ENCODE measurements around the gene ZFAND3. TPM values are rescaled to one million over a fixed set of nuclear protein-coding genes. Genes with fewer than 3 reads are reported as not detected.

ZFAND3 gene
- polyA plus RNA-seq, 1 experiment, result 15.5 TPM

- Histone ChIP-seq H3K4me3 (ENCODE audit: low read depth, low read length) (no peak overlapping the region), H3K27me3 (ENCODE audit: control insufficient read depth, insufficient read depth, low read length) (no peaks in the 10 kb centered on the region), H3K27ac (ENCODE audit: low read depth, low read length) (peak overlapping the region; percentile 83), H3K9me3 (ENCODE audit: control insufficient read depth, insufficient read depth, low read length) (peaks cover 4% of the 10 kb centered on the region; the same call in 1 of the 2 replicates)
- no peak for DNase-seq (ENCODE audit: low read depth, low spot score)
- POLR2A ChIA-PET, result interaction anchor here (1.5 kb wide), 1 partner anchor 334 kb away, joined by 3 read pairs; no protein-coding TSS in a partner anchor
- no peak for TF ChIP-seq CTCF (IDR thresholded peaks at IDR 0.05; ENCODE audit: low read depth, low read length)
- CTCF ChIA-PET, result interaction anchor here (0.8 kb wide), 1 partner anchor 339 kb away, joined by 3 read pairs; no protein-coding TSS in a partner anchor
Observed at GRCh38 chr6:38154731-38155130, 335.2 kb downstream of the ZFAND3 start.

GRCh38 chr6:38155144-38155543 is 335.6 kb downstream of the ZFAND3 start:
- TF ChIP-seq CTCF (IDR thresholded peaks at IDR 0.05; ENCODE audit: low read depth, low read length), result no peak
- Histone ChIP-seq H3K27ac (ENCODE audit: low read depth, low read length) (peak overlapping the region; percentile 83), H3K4me3 (ENCODE audit: low read depth, low read length) (no peak overlapping the region), H3K27me3 (ENCODE audit: control insufficient read depth, insufficient read depth, low read length) (no peaks in the 10 kb centered on the region), H3K9me3 (ENCODE audit: control insufficient read depth, insufficient read depth, low read length) (peaks cover 4% of the 10 kb centered on the region; the same call in 1 of the 2 replicates)
- POLR2A ChIA-PET, result interaction anchor here (1.1 to 1.5 kb wide), 2 partner anchors 23 to 335 kb away, joined by 3 read pairs; no protein-coding TSS in a partner anchor
- DNase-seq (ENCODE audit: low read depth, low spot score), result no peak
- CTCF ChIA-PET, result no interaction called here

GRCh38 chr6:38155621-38156204 is 336.2 kb downstream of the ZFAND3 start:
- H3K27ac ChIP-seq (ENCODE audit: low read depth, low read length), result peak overlapping the region; percentile 83
- TF ChIP-seq CTCF (IDR thresholded peaks at IDR 0.05; ENCODE audit: low read depth, low read length), result no peak
- peak; percentile 13 for DNase-seq (ENCODE audit: low read depth, low spot score)
- no peaks in the 10 kb centered on the region for H3K27me3 ChIP-seq (ENCODE audit: control insufficient read depth, insufficient read depth, low read length)
- peaks cover 7% of the 10 kb centered on the region; the same call in 1 of the 2 replicates for H3K9me3 ChIP-seq (ENCODE audit: control insufficient read depth, insufficient read depth, low read length)
- no peak overlapping the region for H3K4me3 ChIP-seq (ENCODE audit: low read depth, low read length)
- ChIA-PET POLR2A (interaction anchor here (1.1 to 1.5 kb wide), 2 partner anchors 24 to 335 kb away, joined by 3 read pairs; no protein-coding TSS in a partner anchor), CTCF (interaction anchor here (0.6 to 0.7 kb wide), 3 partner anchors 338 to 508 kb away, joined by 3 to 10 read pairs (median 4); no protein-coding TSS in a partner anchor)

DNA sequence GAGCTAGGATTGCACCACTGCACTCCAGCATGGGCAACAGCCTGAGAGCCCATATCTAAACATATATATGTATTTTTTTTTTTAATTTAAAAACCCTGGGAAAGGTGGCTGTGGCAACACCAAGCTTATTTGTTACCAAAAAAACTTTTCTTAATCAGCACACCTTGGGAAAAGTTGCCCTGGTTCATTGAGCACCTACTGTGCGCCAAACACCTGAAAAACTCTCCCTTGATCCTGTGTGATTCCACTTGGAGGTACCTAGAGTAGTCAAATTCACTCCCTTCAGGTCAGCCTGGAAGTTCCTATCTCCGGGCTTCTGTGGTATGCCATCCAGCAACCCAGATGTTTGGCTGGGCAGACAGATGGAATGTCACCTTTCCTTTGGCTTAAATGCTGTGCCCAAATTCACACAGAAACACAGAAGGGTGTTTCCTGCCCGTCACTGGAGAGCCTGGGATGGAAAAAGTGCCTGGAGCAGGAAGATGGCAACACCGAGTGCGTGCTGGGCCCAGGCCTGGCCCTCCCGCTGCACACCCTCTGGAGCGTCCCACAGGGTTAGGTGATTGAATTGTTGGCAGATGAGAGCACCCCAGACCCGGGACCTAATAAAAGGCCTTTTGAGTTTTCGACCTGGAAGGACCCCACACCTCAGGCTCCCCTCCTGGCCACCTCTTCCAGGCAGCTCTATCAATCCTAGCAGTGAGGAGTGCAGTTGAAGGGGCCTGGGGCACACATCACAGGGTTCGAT is 337.5 kb downstream of the ZFAND3 start:
- CTCF ChIA-PET, result interaction anchor here (0.6 to 0.7 kb wide), 2 partner anchors 45 to 65 kb away, joined by 3 to 6 read pairs; no protein-coding TSS in a partner anchor
- POLR2A ChIA-PET, result interaction anchor here (0.6 to 0.8 kb wide), 2 partner anchors 58 to 224 kb away, joined by 4 to 5 read pairs; no protein-coding TSS in a partner anchor
- TF ChIP-seq CTCF (IDR thresholded peaks at IDR 0.05; ENCODE audit: low read depth, low read length), result no peak
- Histone ChIP-seq H3K27ac (ENCODE audit: low read depth, low read length) (peak overlapping the region; percentile 52), H3K9me3 (ENCODE audit: control insufficient read depth, insufficient read depth, low read length) (peaks cover 10% of the 10 kb centered on the region; the same call in 1 of the 2 replicates), H3K27me3 (ENCODE audit: control insufficient read depth, insufficient read depth, low read length) (no peaks in the 10 kb centered on the region), H3K4me3 (ENCODE audit: low read depth, low read length) (no peak overlapping the region)
- no peak for DNase-seq (ENCODE audit: low read depth, low spot score)

Measured in AG04450 (cell line).